ENCODE results near the gene IFT80. TPM values are rescaled to one million over a fixed set of nuclear protein-coding genes. Genes with fewer than 3 reads are reported as not detected.

Gene IFT80
- total and polyA plus RNA-seq, 2 of the 4 experiments (the other 2 are of a cell fraction), result 15.2 to 16.8 TPM

GRCh38 chr3:160232014-160232413 lies 167.0 kb downstream of the IFT80 start:
- in situ Hi-C loops (cut with MboI; ENCODE audit: low sequenced_read_pairs), result no loop called here
- Histone ChIP-seq H3K4me2 (ENCODE audit: low read depth, low read length) (no peak overlapping the region), H4K20me1 (ENCODE audit: insufficient read depth, low read length) (no peaks in the 10 kb centered on the region), H2AK9ac (replicated peaks; ENCODE audit: low read depth, low read length, poor library complexity) (no peak overlapping the region), H4K5ac (ENCODE audit: low read depth, low read length) (no peak overlapping the region), H3K9me1 (ENCODE audit: insufficient read depth, low read length) (no peaks in the 10 kb centered on the region), H3K36me3 (ENCODE audit: control insufficient read depth, insufficient read depth, low read length) (no peaks in the 10 kb centered on the region), H3K18ac (ENCODE audit: low read depth, low read length) (no peak overlapping the region), H3K23ac (ENCODE audit: low read depth, low read length) (no peak overlapping the region), H4K8ac (ENCODE audit: low read depth in 2 of 2, low read length in 2 of 2) (no peak overlapping the region), H3K27me3 (ENCODE audit: control insufficient read depth, insufficient read depth, low read length) (peaks cover 7% of the 10 kb centered on the region), H3K4ac (ENCODE audit: low read depth, low read length) (no peak overlapping the region), H3K79me1 (ENCODE audit: low read depth in 1 of 2, low read length in 2 of 2) (no peaks in the 10 kb centered on the region), H3K14ac (replicated peaks; ENCODE audit: low read depth, low read length) (no peak overlapping the region), H2BK5ac (ENCODE audit: low read depth, low read length, poor library complexity, severe bottlenecking) (no peak overlapping the region), H2BK20ac (ENCODE audit: low read depth, low read length) (no peak overlapping the region), H3K4me3 (ENCODE audit: insufficient read depth, low read depth, low read length) (no peak overlapping the region), H3K4me1 (ENCODE audit: control insufficient read depth, insufficient read depth, low read length) (no peaks in the 10 kb centered on the region), H4K91ac (ENCODE audit: insufficient read depth, low read depth, low read length) (no peak overlapping the region), H2AFZ (replicated peaks; ENCODE audit: low read length, poor library complexity) (no peak overlapping the region), H3K27ac (ENCODE audit: insufficient read depth, low read length) (no peak overlapping the region), H3K9me3 (ENCODE audit: control insufficient read depth, insufficient read depth, low read length) (no peaks in the 10 kb centered on the region), H2BK15ac (ENCODE audit: low read depth, low read length) (no peak overlapping the region), H3K56ac (ENCODE audit: extremely low read depth, insufficient read depth, low read length) (no peak overlapping the region), H2BK120ac (ENCODE audit: low read depth, low read length) (no peak overlapping the region), H2AK5ac (ENCODE audit: low read depth, low read length) (no peak overlapping the region), H3K9ac (ENCODE audit: low read depth, low read length) (no peak overlapping the region)
- ChIA-PET POLR2A (ENCODE audit: unreplicated experiment) (no interaction called here), CTCF (no interaction called here)
- intact Hi-C loops (cut with micrococcal nuclease), result no loop called here
- no peak for ATAC-seq (ENCODE audit: low read depth)
- DNase-seq, result no peak
- dilution Hi-C loops (cut with HindIII; ENCODE audit: low sequenced_read_pairs, unreplicated experiment), result no loop called here
- WGBS, 2 experiments (ENCODE audit: extremely low coverage in 2 of 2, insufficient read length in 1 of 2), result no CpG with 5 or more reads among the region's 3 CpGs
- no peak for TF ChIP-seq POLR2A (IDR thresholded peaks at IDR 0.05; ENCODE audit: low read depth, low read length)
- TF ChIP-seq CTCF (conservative IDR thresholded peaks at IDR 0.05; ENCODE audit: low read depth, low read length), result no peak
- no peak for TF ChIP-seq SMC3 (IDR thresholded peaks at IDR 0.05; ENCODE audit: low read depth, low read length)
- no peak for TF ChIP-seq ELK1 (IDR thresholded peaks at IDR 0.05; ENCODE audit: borderline replicate concordance, low read depth, low read length)
- TF ChIP-seq FOS (IDR thresholded peaks at IDR 0.05; ENCODE audit: low read depth, low read length), result no peak
- TF ChIP-seq MAZ (IDR thresholded peaks at IDR 0.05; ENCODE audit: borderline replicate concordance, low read depth, low read length), result no peak
- TF ChIP-seq MXI1 (IDR thresholded peaks at IDR 0.05; ENCODE audit: borderline replicate concordance, low read depth, low read length), result no peak
- TF ChIP-seq MAFK (IDR thresholded peaks at IDR 0.05; ENCODE audit: low read depth, low read length), result no peak
- no peak for TF ChIP-seq BHLHE40 (IDR thresholded peaks at IDR 0.05; ENCODE audit: low read depth, low read length)
- BruUV-seq (replicated peaks), result no TSS peak
